Neural cell (in vitro differentiated cells): ENCODE measurements around the gene AFAP1L1.
"Not testable (repeated sequence)": the region's sequence is repeated elsewhere in the genome, so short reads cannot be mapped to it uniquely, and the experiment has no call there.

Experiments used
- EP300 ChIP-seq: fragments of 450-650 bp; conservative IDR thresholded peaks from 2 replicates; pipeline ENCODE4 v1.6.1; 2014; ENCODE audit warnings: antibody characterized with exemption, mild to moderate bottlenecking, moderate library complexity; ENCODE audit not compliant: poor library complexity, severe bottlenecking
- EZH2 ChIP-seq: fragments of 200-600, 300-800 bp; shearing (Covaris generic), sonication (generic); IDR thresholded peaks from 2 replicates; pipeline ENCODE4 v1.6.1; 2014; ENCODE audit warnings: antibody characterized with exemption, low read length, borderline replicate concordance, mild to moderate bottlenecking; ENCODE audit not compliant: insufficient read depth, poor library complexity, severe bottlenecking
- REST ChIP-seq: IDR thresholded peaks from 2 replicates; pipeline ENCODE4 v1.6.1; 2012; ENCODE audit warnings: borderline replicate concordance
- TAF1 ChIP-seq: IDR thresholded peaks from 2 replicates; pipeline ENCODE4 v1.6.1; 2012; ENCODE audit warnings: low read depth
- TF ChIP-seq, protein P1 (sequence below): fragments of 450-650 bp; IDR thresholded peaks from 2 replicates; pipeline ENCODE4 v1.5.1; 2014; ENCODE audit warnings: antibody characterized with exemption, mild to moderate bottlenecking, moderate library complexity; ENCODE audit not compliant: poor library complexity, severe bottlenecking

DNA sequence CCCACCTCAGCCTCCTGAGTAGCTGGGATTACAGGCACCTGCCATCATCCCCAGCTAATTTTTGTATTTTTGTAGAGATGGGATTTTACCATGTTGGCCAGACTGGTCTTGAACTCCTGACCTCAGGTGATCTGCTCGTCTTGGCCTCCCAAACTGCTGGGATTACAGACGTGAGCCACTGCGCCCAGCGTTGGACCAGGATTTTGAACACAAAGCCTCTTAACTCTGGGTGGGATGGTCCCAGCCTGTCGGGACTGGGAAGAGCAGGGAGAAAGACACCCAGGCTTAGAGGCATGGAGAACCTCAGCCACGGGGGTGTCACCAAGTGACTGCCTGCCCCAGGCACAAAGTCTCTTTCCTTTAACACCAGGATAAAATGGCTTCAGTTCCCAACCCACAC is 119.4 kb downstream of the AFAP1L1 start:
- TF ChIP-seq EP300, EZH2, TAF1, REST: not testable (repeated sequence)
- TF ChIP-seq, protein P1, sequence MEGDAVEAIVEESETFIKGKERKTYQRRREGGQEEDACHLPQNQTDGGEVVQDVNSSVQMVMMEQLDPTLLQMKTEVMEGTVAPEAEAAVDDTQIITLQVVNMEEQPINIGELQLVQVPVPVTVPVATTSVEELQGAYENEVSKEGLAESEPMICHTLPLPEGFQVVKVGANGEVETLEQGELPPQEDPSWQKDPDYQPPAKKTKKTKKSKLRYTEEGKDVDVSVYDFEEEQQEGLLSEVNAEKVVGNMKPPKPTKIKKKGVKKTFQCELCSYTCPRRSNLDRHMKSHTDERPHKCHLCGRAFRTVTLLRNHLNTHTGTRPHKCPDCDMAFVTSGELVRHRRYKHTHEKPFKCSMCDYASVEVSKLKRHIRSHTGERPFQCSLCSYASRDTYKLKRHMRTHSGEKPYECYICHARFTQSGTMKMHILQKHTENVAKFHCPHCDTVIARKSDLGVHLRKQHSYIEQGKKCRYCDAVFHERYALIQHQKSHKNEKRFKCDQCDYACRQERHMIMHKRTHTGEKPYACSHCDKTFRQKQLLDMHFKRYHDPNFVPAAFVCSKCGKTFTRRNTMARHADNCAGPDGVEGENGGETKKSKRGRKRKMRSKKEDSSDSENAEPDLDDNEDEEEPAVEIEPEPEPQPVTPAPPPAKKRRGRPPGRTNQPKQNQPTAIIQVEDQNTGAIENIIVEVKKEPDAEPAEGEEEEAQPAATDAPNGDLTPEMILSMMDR: not testable (repeated sequence)
